Suppressor macrophage treated with lipopolysaccharide for 4 hours (primary cell): ENCODE measurements around the gene PIK3CG.
"Not testable (repeated sequence)": the region's sequence is repeated elsewhere in the genome, so short reads cannot be mapped to it uniquely, and the experiment has no call there.

Source experiments
- DNase-seq: peaks from one replicate; pipeline ENCODE4 v3.0.0-alpha.2; 2020

Gene PIK3CG

GRCh38 chr7:106865130-106866041 lies at the start of gene PIK3CG:
PIK3CG (plus strand) TSS chr7:106865282; CDS start chr7:106867562, 2,280 bp downstream.
- DNase-seq = peak; percentile 86

- DNase-seq = no peak
Measured at GRCh38 chr7:106817098-106817497, 48.0 kb upstream of the PIK3CG start.

GRCh38 chr7:106818736-106819135 lies 46.3 kb upstream of the PIK3CG start:
- no peak for DNase-seq

GRCh38 chr7:106819546-106819945 lies 45.5 kb upstream of the PIK3CG start:
- DNase-seq = no peak

- no peak for DNase-seq
Measured at GRCh38 chr7:106820321-106821217, 44.5 kb upstream of the PIK3CG start.

- DNase-seq = peak; percentile 25
Measured at GRCh38 chr7:106823631-106824030, 41.5 kb upstream of the PIK3CG start.

- peak; percentile 87 for DNase-seq
Measured at GRCh38 chr7:106824458-106824857, 40.6 kb upstream of the PIK3CG start.

- DNase-seq = no peak
Measured at GRCh38 chr7:106827626-106828025, 37.5 kb upstream of the PIK3CG start.

GRCh38 chr7:106829496-106829895 lies 35.6 kb upstream of the PIK3CG start:
- no peak for DNase-seq

GRCh38 chr7:106830896-106831295 lies 34.2 kb upstream of the PIK3CG start:
- DNase-seq = not testable (repeated sequence)

GRCh38 chr7:106836816-106837215 lies 28.3 kb upstream of the PIK3CG start:
- no peak for DNase-seq

- DNase-seq = no peak
Measured at GRCh38 chr7:106839511-106839910, 25.6 kb upstream of the PIK3CG start.

GRCh38 chr7:106840342-106840741 lies 24.7 kb upstream of the PIK3CG start:
- no peak for DNase-seq

GRCh38 chr7:106841896-106842390 lies 23.1 kb upstream of the PIK3CG start:
- no peak for DNase-seq

- DNase-seq = no peak
Measured at GRCh38 chr7:106844279-106844997, 20.6 kb upstream of the PIK3CG start.

- no peak for DNase-seq
Measured at GRCh38 chr7:106848049-106848448, 17.0 kb upstream of the PIK3CG start.

- DNase-seq = no peak
Measured at GRCh38 chr7:106848851-106849442, 16.1 kb upstream of the PIK3CG start.

GRCh38 chr7:106851632-106852031 lies 13.4 kb upstream of the PIK3CG start:
- not testable (repeated sequence) for DNase-seq

- no peak for DNase-seq
Measured at GRCh38 chr7:106853250-106853908, 11.7 kb upstream of the PIK3CG start.

- DNase-seq = no peak
Measured at GRCh38 chr7:106855540-106856132, 9.4 kb upstream of the PIK3CG start.
